Measurements from ENCODE around the gene TSPAN31. TPM values are rescaled to one million over a fixed set of nuclear protein-coding genes. Genes with fewer than 3 reads are reported as not detected.
A peak's percentile ranks its signal among the peaks of the same experiment; 100 is the strongest.

The TSPAN31 gene
- total and polyA plus RNA-seq, 4 donors: 56.0 to 86.5 (median 68.3) TPM

GRCh38 chr12:57735198-57735855, 9.5 kb upstream of the TSPAN31 start:
- peak overlapping the region; percentile 11 for H3K4me3 ChIP-seq (ENCODE audit: low read depth, low read length)
- H3K9me3 ChIP-seq (ENCODE audit: control insufficient read depth, insufficient read depth, low read length): no peaks in the 10 kb centered on the region
- peaks cover 44% of the 10 kb centered on the region for H3K4me1 ChIP-seq (ENCODE audit: control insufficient read depth, insufficient read depth, low read length)
- H3K36me3 ChIP-seq (ENCODE audit: control insufficient read depth, insufficient read depth, low read length): peaks cover 43% of the 10 kb centered on the region
- H3K27ac ChIP-seq (ENCODE audit: low read depth, low read length): no peak overlapping the region
- DNase-seq (ENCODE audit: low read depth in 4 of 6, low spot score in 6 of 6): peak in 2 of 6 donors; percentile 66 to 82
- H3K27me3 ChIP-seq (ENCODE audit: control insufficient read depth, insufficient read depth, low read length): peaks cover 72% of the 10 kb centered on the region
- WGBS (ENCODE audit: insufficient coverage): no CpG with 5 or more reads among the region's 8 CpGs

GRCh38 chr12:57735952-57736740, 8.7 kb upstream of the TSPAN31 start:
- WGBS (ENCODE audit: insufficient coverage): 4% methylated on average over 33 of the region's 49 CpGs
- Histone ChIP-seq H3K36me3 (ENCODE audit: control insufficient read depth, insufficient read depth, low read length) (peaks cover 35% of the 10 kb centered on the region), H3K4me3 (ENCODE audit: low read depth, low read length) (peak overlapping the region; percentile 11), H3K27me3 (ENCODE audit: control insufficient read depth, insufficient read depth, low read length) (peaks cover 80% of the 10 kb centered on the region), H3K27ac (ENCODE audit: low read depth, low read length) (no peak overlapping the region), H3K9me3 (ENCODE audit: control insufficient read depth, insufficient read depth, low read length) (no peaks in the 10 kb centered on the region), H3K4me1 (ENCODE audit: control insufficient read depth, insufficient read depth, low read length) (peaks cover 47% of the 10 kb centered on the region)
- DNase-seq (ENCODE audit: low read depth in 4 of 6, low spot score in 6 of 6): peak in 2 of 6 donors; percentile 67 to 68

GRCh38 chr12:57736741-57737466, 7.9 kb upstream of the TSPAN31 start:
- Histone ChIP-seq H3K27me3 (ENCODE audit: control insufficient read depth, insufficient read depth, low read length) (peaks cover 83% of the 10 kb centered on the region), H3K36me3 (ENCODE audit: control insufficient read depth, insufficient read depth, low read length) (peaks cover 28% of the 10 kb centered on the region), H3K27ac (ENCODE audit: low read depth, low read length) (no peak overlapping the region), H3K9me3 (ENCODE audit: control insufficient read depth, insufficient read depth, low read length) (no peaks in the 10 kb centered on the region), H3K4me3 (ENCODE audit: low read depth, low read length) (peak overlapping the region; percentile 13), H3K4me1 (ENCODE audit: control insufficient read depth, insufficient read depth, low read length) (peaks cover 47% of the 10 kb centered on the region)
- 6% methylated on average over 31 of the region's 31 CpGs for WGBS (ENCODE audit: insufficient coverage)
- peak in 1 of 6 donors; percentile 21 for DNase-seq (ENCODE audit: low read depth in 4 of 6, low spot score in 6 of 6)

- Histone ChIP-seq H3K36me3 (ENCODE audit: control insufficient read depth, insufficient read depth, low read length) (peaks cover 22% of the 10 kb centered on the region), H3K9me3 (ENCODE audit: control insufficient read depth, insufficient read depth, low read length) (no peaks in the 10 kb centered on the region), H3K4me1 (ENCODE audit: control insufficient read depth, insufficient read depth, low read length) (peaks cover 47% of the 10 kb centered on the region), H3K27ac (ENCODE audit: low read depth, low read length) (no peak overlapping the region), H3K27me3 (ENCODE audit: control insufficient read depth, insufficient read depth, low read length) (peaks cover 82% of the 10 kb centered on the region), H3K4me3 (ENCODE audit: low read depth, low read length) (peak overlapping the region; percentile 48)
- WGBS (ENCODE audit: insufficient coverage): 2% methylated on average over 95 of the region's 110 CpGs
- DNase-seq (ENCODE audit: low read depth in 4 of 6, low spot score in 6 of 6): peak in 2 of 6 donors; percentile 76 to 80
Measured at GRCh38 chr12:57737467-57738460, 7.1 kb upstream of the TSPAN31 start.

- 0% methylated on average over 16 of the region's 36 CpGs for WGBS (ENCODE audit: insufficient coverage)
- Histone ChIP-seq H3K9me3 (ENCODE audit: control insufficient read depth, insufficient read depth, low read length) (no peaks in the 10 kb centered on the region), H3K27me3 (ENCODE audit: control insufficient read depth, insufficient read depth, low read length) (peaks cover 73% of the 10 kb centered on the region), H3K27ac (ENCODE audit: low read depth, low read length) (no peak within 1 kb of the TSS), H3K4me3 (ENCODE audit: low read depth, low read length) (peak within 1 kb of the TSS; percentile 48), H3K36me3 (ENCODE audit: control insufficient read depth, insufficient read depth, low read length) (peaks cover 13% of the 10 kb centered on the region), H3K4me1 (ENCODE audit: control insufficient read depth, insufficient read depth, low read length) (peaks cover 47% of the 10 kb centered on the region)
- DNase-seq (ENCODE audit: low read depth in 4 of 6, low spot score in 6 of 6): peak in 4 of 6 donors; percentile 77 to 96 (median 88)
Measured at GRCh38 chr12:57738661-57739237, 6.1 kb upstream of the TSPAN31 start, which contains the start of gene AGAP2. TSS of gene AGAP2 (minus strand) at chr12:57738742. CDS start at chr12:57738246, 496 bp downstream.

GRCh38 chr12:57739387-57739786, 5.5 kb upstream of the TSPAN31 start:
- H3K4me3 ChIP-seq (ENCODE audit: low read depth, low read length): peak overlapping the region; percentile 48
- H3K9me3 ChIP-seq (ENCODE audit: control insufficient read depth, insufficient read depth, low read length): no peaks in the 10 kb centered on the region
- peaks cover 7% of the 10 kb centered on the region for H3K36me3 ChIP-seq (ENCODE audit: control insufficient read depth, insufficient read depth, low read length)
- 6% methylated on average over 3 of the region's 7 CpGs for WGBS (ENCODE audit: insufficient coverage)
- no peak overlapping the region for H3K27ac ChIP-seq (ENCODE audit: low read depth, low read length)
- DNase-seq (ENCODE audit: low read depth in 4 of 6, low spot score in 6 of 6): peak in 1 of 6 donors; percentile 42
- H3K27me3 ChIP-seq (ENCODE audit: control insufficient read depth, insufficient read depth, low read length): peaks cover 67% of the 10 kb centered on the region
- peaks cover 51% of the 10 kb centered on the region for H3K4me1 ChIP-seq (ENCODE audit: control insufficient read depth, insufficient read depth, low read length)

GRCh38 chr12:57739914-57740538, 4.8 kb upstream of the TSPAN31 start:
- Histone ChIP-seq H3K27ac (ENCODE audit: low read depth, low read length) (no peak overlapping the region), H3K4me1 (ENCODE audit: control insufficient read depth, insufficient read depth, low read length) (peaks cover 54% of the 10 kb centered on the region), H3K36me3 (ENCODE audit: control insufficient read depth, insufficient read depth, low read length) (peaks cover 5% of the 10 kb centered on the region), H3K9me3 (ENCODE audit: control insufficient read depth, insufficient read depth, low read length) (no peaks in the 10 kb centered on the region), H3K4me3 (ENCODE audit: low read depth, low read length) (no peak overlapping the region), H3K27me3 (ENCODE audit: control insufficient read depth, insufficient read depth, low read length) (peaks cover 61% of the 10 kb centered on the region)
- no peak for DNase-seq (ENCODE audit: low read depth in 4 of 6, low spot score in 6 of 6)
- WGBS (ENCODE audit: insufficient coverage): 28% methylated on average over 2 of the region's 10 CpGs

- Histone ChIP-seq H3K27ac (ENCODE audit: low read depth, low read length) (no peak overlapping the region), H3K9me3 (ENCODE audit: control insufficient read depth, insufficient read depth, low read length) (no peaks in the 10 kb centered on the region), H3K4me3 (ENCODE audit: low read depth, low read length) (no peak overlapping the region), H3K4me1 (ENCODE audit: control insufficient read depth, insufficient read depth, low read length) (peaks cover 54% of the 10 kb centered on the region), H3K27me3 (ENCODE audit: control insufficient read depth, insufficient read depth, low read length) (peaks cover 53% of the 10 kb centered on the region), H3K36me3 (ENCODE audit: control insufficient read depth, insufficient read depth, low read length) (peaks cover 5% of the 10 kb centered on the region)
- WGBS (ENCODE audit: insufficient coverage): 62% methylated on average over 4 of the region's 5 CpGs
- peak in 1 of 6 donors; percentile 69 for DNase-seq (ENCODE audit: low read depth in 4 of 6, low spot score in 6 of 6)
Measured at GRCh38 chr12:57740656-57741412, 4.0 kb upstream of the TSPAN31 start.
